NK-92 (cell line): ENCODE measurements around the gene TDRD5.

Experiments used
- DNase-seq: peaks from one replicate; lab custom pipeline; 2025; ENCODE audit not compliant: unreplicated experiment; lab: John Stamatoyannopoulos, UW

The TDRD5 gene

GRCh38 chr1:179731643-179732042 lies 140.0 kb downstream of the TDRD5 start:
- DNase-seq: no peak
